ENCODE measurements around the gene SLC14A1. TPM values are rescaled to one million over a fixed set of nuclear protein-coding genes. Genes with fewer than 3 reads are reported as not detected.

SLC14A1 gene
- total and polyA plus RNA-seq, 4 experiments from 2014 or later, result 1.8 to 3.6 (median 3.2) TPM

DNA sequence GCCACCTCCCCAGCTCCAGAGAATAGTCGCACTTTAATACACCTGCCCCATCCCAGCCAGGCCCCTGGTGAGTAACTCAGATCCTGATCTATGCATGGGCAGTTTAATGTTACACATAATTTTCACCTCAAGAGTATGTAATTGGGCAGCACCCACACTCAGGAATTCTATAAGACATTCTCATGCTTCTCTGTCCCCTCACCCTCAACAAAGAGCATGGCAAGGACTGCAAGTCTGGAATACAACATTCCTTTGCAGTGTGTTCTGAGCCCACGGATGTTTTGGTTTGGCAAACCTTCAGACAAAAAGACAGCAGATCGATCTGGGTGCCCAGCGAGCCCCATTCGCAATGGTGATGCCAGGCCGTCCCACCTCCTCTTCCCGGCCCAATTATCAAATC is 4.9 kb upstream of the SLC14A1 start:
- Mint-ChIP-seq H3K4me1 (peaks cover 0 to 3% (median 0%) of the 10 kb centered on the region in 4 donors), H3K27ac (peak overlapping the region in 1 of 7 donors; percentile 27), H3K27me3 (no peaks in the 10 kb centered on the region), H3K36me3 (peaks cover 0 to 6% of the 10 kb centered on the region in 2 donors), H3K9me3 (no peaks in the 10 kb centered on the region), H3K4me3 (no peak overlapping the region)
- Histone ChIP-seq H3K9me3 (ENCODE audit: control insufficient read depth in 1 of 2, low read length in 2 of 2) (no peaks in the 10 kb centered on the region), H3K27me3 (ENCODE audit: insufficient read depth, low read length) (no peaks in the 10 kb centered on the region), H3K4me1 (ENCODE audit: insufficient read depth, low read length) (no peaks in the 10 kb centered on the region), H3K4me3 (ENCODE audit: low read length in 2 of 2) (no peak overlapping the region), H3K27ac (ENCODE audit: low read depth, low read length) (no peak overlapping the region), H3K36me3 (ENCODE audit: insufficient read depth, low read length) (no peaks in the 10 kb centered on the region)
- CTCF ChIA-PET (ENCODE audit: partially characterized antibody), result interaction anchor here (1.0 to 2.1 kb wide), 2 partner anchors 9 to 11 kb away, joined by 3 to 8 read pairs; no protein-coding TSS in a partner anchor
- intact Hi-C loops (cut with micrococcal nuclease), result no loop called here
- no peak for DNase-seq
- POLR2A ChIA-PET (ENCODE audit: partially characterized antibody), result no interaction called here

DNA sequence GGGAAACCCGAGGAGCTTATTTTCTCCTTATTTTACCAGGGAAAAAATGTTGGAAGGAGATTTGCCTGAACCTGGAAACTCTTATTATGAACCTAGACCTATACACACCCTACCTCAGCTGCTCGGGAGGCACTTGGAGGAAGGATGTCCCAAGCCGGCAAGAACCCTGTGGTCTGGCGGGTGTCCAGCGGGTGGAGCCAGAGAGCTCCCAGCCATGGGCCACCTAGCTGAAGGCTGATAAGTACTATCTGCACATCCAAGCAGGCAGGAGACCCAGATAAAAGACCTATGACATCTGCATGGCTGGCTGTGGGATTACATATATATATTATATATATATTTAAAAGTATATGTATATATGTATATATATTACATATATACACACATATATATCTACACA is 1.1 kb upstream of the SLC14A1 start:
- no peak overlapping the region for H3K27ac Mint-ChIP-seq
- no peaks in the 10 kb centered on the region for H3K9me3 Mint-ChIP-seq
- H3K27ac ChIP-seq (ENCODE audit: low read depth, low read length), result no peak overlapping the region
- no peak overlapping the region for H3K4me3 ChIP-seq (ENCODE audit: low read length in 2 of 2)
- peaks cover 0 to 8% (median 0%) of the 10 kb centered on the region in 4 donors for H3K4me1 Mint-ChIP-seq
- no peaks in the 10 kb centered on the region for H3K9me3 ChIP-seq (ENCODE audit: control insufficient read depth in 1 of 2, low read length in 2 of 2)
- H3K27me3 Mint-ChIP-seq, result no peaks in the 10 kb centered on the region
- POLR2A ChIA-PET (ENCODE audit: partially characterized antibody), result interaction anchor here (1.5 kb wide), 1 partner anchor 57 kb away, joined by 7 read pairs; no protein-coding TSS in a partner anchor
- no peaks in the 10 kb centered on the region for H3K36me3 Mint-ChIP-seq
- CTCF ChIA-PET (ENCODE audit: partially characterized antibody), result interaction anchor here (0.6 to 7.1 kb wide), 21 partner anchors 8 to 350 kb away, joined by 3 to 55 read pairs (median 4); no protein-coding TSS in a partner anchor
- H3K4me1 ChIP-seq (ENCODE audit: insufficient read depth, low read length), result no peaks in the 10 kb centered on the region
- H3K36me3 ChIP-seq (ENCODE audit: insufficient read depth, low read length), result no peaks in the 10 kb centered on the region
- DNase-seq, result peak; percentile 45 to 57 (median 53)
- intact Hi-C loops (cut with micrococcal nuclease), result loop anchor here (1.0 to 2.0 kb wide), 2 partner anchors 58 to 116 kb away; no protein-coding TSS in a partner anchor
- H3K4me3 Mint-ChIP-seq, result no peak overlapping the region
- no peaks in the 10 kb centered on the region for H3K27me3 ChIP-seq (ENCODE audit: insufficient read depth, low read length)

DNA sequence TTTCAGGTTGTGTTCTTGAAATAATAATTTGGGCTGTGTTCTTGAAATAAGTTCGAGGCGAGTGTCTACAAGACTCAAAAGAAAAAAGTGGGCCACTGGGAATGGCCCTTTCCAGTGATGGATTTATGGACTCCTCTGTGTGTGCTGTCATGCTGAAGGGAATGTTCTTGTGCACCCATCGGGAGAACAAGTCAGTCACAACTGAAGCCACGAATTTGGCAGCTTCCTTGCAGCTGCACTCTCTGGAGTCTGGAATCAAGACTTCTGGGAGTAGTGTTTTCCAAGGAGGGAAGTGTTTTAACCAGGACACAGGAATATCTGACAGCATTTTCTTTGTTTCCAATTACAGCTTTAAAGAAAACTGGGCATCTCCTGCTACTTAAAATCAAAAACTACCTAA is 620 bp downstream of the SLC14A1 start:
- Mint-ChIP-seq H3K27me3 (peaks cover 0 to 3% of the 10 kb centered on the region in 2 donors), H3K4me3 (no peak overlapping the region), H3K36me3 (no peaks in the 10 kb centered on the region), H3K4me1 (peaks cover 0 to 8% (median 0%) of the 10 kb centered on the region in 4 donors), H3K9me3 (no peaks in the 10 kb centered on the region), H3K27ac (no peak overlapping the region)
- H3K36me3 ChIP-seq (ENCODE audit: insufficient read depth, low read length), result no peaks in the 10 kb centered on the region
- no peak overlapping the region for H3K27ac ChIP-seq (ENCODE audit: low read depth, low read length)
- no peaks in the 10 kb centered on the region for H3K27me3 ChIP-seq (ENCODE audit: insufficient read depth, low read length)
- ChIA-PET POLR2A (ENCODE audit: partially characterized antibody) (no interaction called here), CTCF (ENCODE audit: partially characterized antibody) (interaction anchor here (1.0 to 7.1 kb wide), 5 partner anchors 36 to 349 kb away, joined by 3 to 55 read pairs (median 4); no protein-coding TSS in a partner anchor)
- intact Hi-C loops (cut with micrococcal nuclease), result no loop called here
- H3K4me1 ChIP-seq (ENCODE audit: insufficient read depth, low read length), result no peaks in the 10 kb centered on the region
- no peak overlapping the region for H3K4me3 ChIP-seq (ENCODE audit: low read length in 2 of 2)
- no peak for DNase-seq
- no peaks in the 10 kb centered on the region for H3K9me3 ChIP-seq (ENCODE audit: control insufficient read depth in 1 of 2, low read length in 2 of 2)

DNA sequence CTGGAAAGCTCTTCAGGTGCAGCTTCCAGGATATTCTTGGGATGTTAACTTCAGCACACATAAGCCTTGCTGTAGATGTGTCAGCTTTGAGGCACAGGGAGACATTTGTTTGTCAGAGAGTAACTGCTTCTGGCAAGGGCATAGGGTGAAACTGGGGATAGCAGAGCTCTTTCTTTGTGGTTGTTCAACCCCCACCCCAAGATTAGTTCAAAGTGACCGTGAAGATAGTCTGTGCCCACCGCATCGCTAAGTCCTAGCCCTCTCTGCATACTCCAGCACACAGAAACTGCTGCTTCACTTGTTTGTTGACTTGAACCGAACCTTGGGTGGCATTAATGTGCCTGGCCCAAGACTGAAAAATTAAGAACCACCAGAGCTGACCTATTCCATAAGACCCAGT is 1.4 kb downstream of the SLC14A1 start:
- intact Hi-C loops (cut with micrococcal nuclease), result no loop called here
- no peaks in the 10 kb centered on the region for H3K27me3 ChIP-seq (ENCODE audit: insufficient read depth, low read length)
- no peaks in the 10 kb centered on the region for H3K9me3 ChIP-seq (ENCODE audit: control insufficient read depth in 1 of 2, low read length in 2 of 2)
- Mint-ChIP-seq H3K27me3 (peaks cover 0 to 3% of the 10 kb centered on the region in 2 donors), H3K4me1 (peaks cover 0 to 8% (median 0%) of the 10 kb centered on the region in 4 donors), H3K36me3 (no peaks in the 10 kb centered on the region), H3K9me3 (no peaks in the 10 kb centered on the region), H3K27ac (no peak overlapping the region), H3K4me3 (no peak overlapping the region)
- H3K4me3 ChIP-seq (ENCODE audit: low read length in 2 of 2), result no peak overlapping the region
- no peaks in the 10 kb centered on the region for H3K4me1 ChIP-seq (ENCODE audit: insufficient read depth, low read length)
- no peaks in the 10 kb centered on the region for H3K36me3 ChIP-seq (ENCODE audit: insufficient read depth, low read length)
- H3K27ac ChIP-seq (ENCODE audit: low read depth, low read length), result no peak overlapping the region
- ChIA-PET POLR2A (ENCODE audit: partially characterized antibody) (no interaction called here), CTCF (ENCODE audit: partially characterized antibody) (interaction anchor here (0.9 to 7.1 kb wide), 4 partner anchors 60 to 348 kb away, joined by 3 to 55 read pairs (median 20); no protein-coding TSS in a partner anchor)
- DNase-seq, result no peak

DNA sequence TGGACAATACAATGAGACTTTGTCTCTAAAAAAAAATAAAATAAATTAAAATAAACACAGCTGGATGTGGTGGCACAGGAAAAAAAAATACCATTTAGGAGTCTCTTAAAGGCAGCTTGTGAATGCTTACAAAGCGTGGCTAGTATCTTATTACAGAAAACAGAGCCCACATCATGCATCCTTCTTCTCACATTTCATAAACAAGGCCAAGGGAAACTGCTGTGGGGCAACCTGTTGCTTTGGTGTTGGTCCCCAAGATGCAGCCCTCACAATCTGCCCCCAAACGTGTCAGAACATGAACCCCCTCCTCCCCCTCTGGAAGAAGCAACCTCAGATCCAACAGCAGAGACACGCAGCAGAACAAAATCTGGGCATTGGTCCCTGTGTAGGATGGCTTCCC is 2.6 kb downstream of the SLC14A1 start:
- intact Hi-C loops (cut with micrococcal nuclease), result no loop called here
- Mint-ChIP-seq H3K4me3 (no peak overlapping the region), H3K36me3 (no peaks in the 10 kb centered on the region), H3K9me3 (no peaks in the 10 kb centered on the region), H3K4me1 (peaks cover 0 to 8% (median 0%) of the 10 kb centered on the region in 4 donors), H3K27ac (no peak overlapping the region), H3K27me3 (peaks cover 0 to 3% of the 10 kb centered on the region in 2 donors)
- ChIA-PET CTCF (ENCODE audit: partially characterized antibody) (interaction anchor here (1.1 to 7.1 kb wide), 2 partner anchors 62 to 151 kb away, joined by 3 to 55 read pairs; no protein-coding TSS in a partner anchor), POLR2A (ENCODE audit: partially characterized antibody) (no interaction called here)
- no peaks in the 10 kb centered on the region for H3K36me3 ChIP-seq (ENCODE audit: insufficient read depth, low read length)
- no peaks in the 10 kb centered on the region for H3K27me3 ChIP-seq (ENCODE audit: insufficient read depth, low read length)
- H3K4me1 ChIP-seq (ENCODE audit: insufficient read depth, low read length), result no peaks in the 10 kb centered on the region
- no peak overlapping the region for H3K4me3 ChIP-seq (ENCODE audit: low read length in 2 of 2)
- H3K9me3 ChIP-seq (ENCODE audit: control insufficient read depth in 1 of 2, low read length in 2 of 2), result no peaks in the 10 kb centered on the region
- no peak overlapping the region for H3K27ac ChIP-seq (ENCODE audit: low read depth, low read length)
- no peak for DNase-seq

DNA sequence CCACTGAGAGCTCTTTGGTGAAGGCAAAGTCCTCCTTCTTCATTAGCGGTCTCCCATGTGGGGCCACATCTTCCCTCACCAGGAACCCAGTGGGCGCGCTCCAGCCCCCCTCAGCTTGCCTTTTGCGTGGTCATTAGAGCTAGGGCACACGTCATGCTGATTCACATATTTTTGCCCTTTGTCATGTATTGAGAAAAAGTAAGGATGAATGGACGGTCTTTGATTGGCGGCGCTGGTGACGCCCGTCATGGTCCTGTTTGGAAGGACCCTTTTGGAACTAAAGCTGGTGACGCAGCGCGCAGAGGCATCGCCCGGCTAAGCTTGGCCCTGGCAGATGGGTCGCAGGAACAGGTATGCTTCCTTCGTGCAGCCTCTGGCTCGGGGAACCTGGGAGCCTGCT is 3.1 kb downstream of the SLC14A1 start:
- H3K4me1 ChIP-seq (ENCODE audit: insufficient read depth, low read length), result no peaks in the 10 kb centered on the region
- no peaks in the 10 kb centered on the region for H3K9me3 ChIP-seq (ENCODE audit: control insufficient read depth in 1 of 2, low read length in 2 of 2)
- H3K27me3 ChIP-seq (ENCODE audit: insufficient read depth, low read length), result no peaks in the 10 kb centered on the region
- ChIA-PET CTCF (ENCODE audit: partially characterized antibody) (interaction anchor here (1.1 kb wide), 1 partner anchor 62 kb away, joined by 3 read pairs; no protein-coding TSS in a partner anchor), POLR2A (ENCODE audit: partially characterized antibody) (no interaction called here)
- intact Hi-C loops (cut with micrococcal nuclease), result no loop called here
- H3K27me3 Mint-ChIP-seq, result peaks cover 0 to 3% of the 10 kb centered on the region in 2 donors
- peaks cover 0 to 8% (median 0%) of the 10 kb centered on the region in 4 donors for H3K4me1 Mint-ChIP-seq
- DNase-seq, result no peak
- no peak overlapping the region for H3K27ac ChIP-seq (ENCODE audit: low read depth, low read length)
- no peak overlapping the region for H3K4me3 Mint-ChIP-seq
- H3K9me3 Mint-ChIP-seq, result no peaks in the 10 kb centered on the region
- H3K27ac Mint-ChIP-seq, result no peak overlapping the region
- H3K36me3 Mint-ChIP-seq, result no peaks in the 10 kb centered on the region
- H3K36me3 ChIP-seq (ENCODE audit: insufficient read depth, low read length), result no peaks in the 10 kb centered on the region
- no peak overlapping the region for H3K4me3 ChIP-seq (ENCODE audit: low read length in 2 of 2)

DNA sequence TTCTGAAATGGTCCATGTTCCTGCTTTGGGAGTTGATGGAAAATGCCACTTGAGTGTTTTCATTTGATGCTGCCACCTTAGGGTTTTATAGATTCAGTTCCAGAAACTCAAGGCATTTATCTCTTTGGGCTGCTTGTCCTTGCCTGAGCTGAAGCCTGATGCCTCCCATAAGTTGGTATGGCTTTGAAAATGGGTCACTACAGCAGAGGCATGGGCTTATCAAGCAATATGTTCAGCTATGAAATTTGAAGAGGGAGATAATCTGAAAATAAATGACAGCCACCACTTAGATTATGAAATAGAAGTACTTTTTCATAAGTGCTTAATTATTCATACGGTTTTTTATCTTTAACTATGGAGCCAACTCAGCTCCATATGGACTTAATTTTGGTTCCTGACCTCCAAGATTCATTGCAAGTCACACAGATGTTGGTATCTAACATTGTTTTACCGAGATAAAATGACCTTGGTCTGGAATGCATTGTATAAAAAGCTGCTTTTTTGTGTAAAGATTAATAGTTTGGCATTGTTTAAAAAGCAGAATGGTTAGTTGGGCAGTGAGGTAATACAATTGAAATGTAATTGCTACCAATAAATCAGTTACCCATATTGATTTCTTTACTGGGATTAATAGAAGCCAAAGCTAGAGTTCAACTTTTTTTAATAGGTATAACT is 4.5 kb downstream of the SLC14A1 start:
- Mint-ChIP-seq H3K4me1 (peaks cover 0 to 5% (median 0%) of the 10 kb centered on the region in 4 donors), H3K27ac (no peak overlapping the region), H3K9me3 (no peaks in the 10 kb centered on the region), H3K4me3 (no peak overlapping the region), H3K36me3 (no peaks in the 10 kb centered on the region), H3K27me3 (peaks cover 0 to 3% of the 10 kb centered on the region in 2 donors)
- no peak for DNase-seq
- intact Hi-C loops (cut with micrococcal nuclease), result no loop called here
- no peaks in the 10 kb centered on the region for H3K9me3 ChIP-seq (ENCODE audit: control insufficient read depth in 1 of 2, low read length in 2 of 2)
- ChIA-PET CTCF (ENCODE audit: partially characterized antibody) (interaction anchor here (0.9 to 1.3 kb wide), 3 partner anchors 9 to 152 kb away, joined by 3 to 5 read pairs (median 4); no protein-coding TSS in a partner anchor), POLR2A (ENCODE audit: partially characterized antibody) (no interaction called here)
- no peak overlapping the region for H3K27ac ChIP-seq (ENCODE audit: low read depth, low read length)
- H3K36me3 ChIP-seq (ENCODE audit: insufficient read depth, low read length), result no peaks in the 10 kb centered on the region
- no peaks in the 10 kb centered on the region for H3K4me1 ChIP-seq (ENCODE audit: insufficient read depth, low read length)
- no peaks in the 10 kb centered on the region for H3K27me3 ChIP-seq (ENCODE audit: insufficient read depth, low read length)
- no peak overlapping the region for H3K4me3 ChIP-seq (ENCODE audit: low read length in 2 of 2)

Data from CD4-positive, alpha-beta memory T cell (primary cell).